K562 (cell line): Measurements from ENCODE around the gene WDR93. TPM values are rescaled to one million over a fixed set of nuclear protein-coding genes. Genes with fewer than 3 reads are reported as not detected.

Experiments used
- CEBPG ChIP-seq, 3 experiments: fragments of 200-800 bp in 1 of 3; sonication (Bioruptor generic) in 1 of 3; sonication (generic) in 1 of 3; formaldehyde crosslinking in 1 of 3; IDR thresholded peaks in 2 of 3; conservative IDR thresholded peaks in 1 of 3; 2 replicates each; pipeline versions ENCODE4 v1.6.1 to v1.8.0; 2016 to 2022; ENCODE audit warnings: missing compliant biosample characterization in 2 of 3, missing genetic modification characterization in 2 of 3, mild to moderate bottlenecking in 1 of 3, missing genetic modification reagents in 1 of 3
- COPS2 ChIP-seq: fragments of 450-650 bp; conservative IDR thresholded peaks from 2 replicates; pipeline ENCODE4 v1.6.1; 2016; ENCODE audit warnings: mild to moderate bottlenecking, moderate library complexity
- DIDO1 ChIP-seq: fragments of 450-650 bp; IDR thresholded peaks from 2 replicates; pipeline ENCODE4 v1.6.1; 2016; ENCODE audit warnings: low read depth, missing biosample characterization, missing genetic modification characterization
- ERF ChIP-seq: fragments of 450-650 bp; formaldehyde crosslinking; IDR thresholded peaks from 2 replicates; pipeline ENCODE4 v1.4.0; 2020; ENCODE audit warnings: mild to moderate bottlenecking, mixed read lengths
- HMGN3 ChIP-seq: IDR thresholded peaks from 2 replicates; pipeline ENCODE4 v1.6.1; 2011; ENCODE audit warnings: borderline replicate concordance, low read depth, mild to moderate bottlenecking, mixed read lengths, low read length; ENCODE audit not compliant: insufficient read length; ENCODE audit errors: extremely low read depth
- MAFF ChIP-seq: IDR thresholded peaks from 2 replicates; pipeline ENCODE4 v1.6.1; 2012; ENCODE audit warnings: low read length, improper control_type of control experiment
- MIER1 ChIP-seq: fragments of 450-650 bp; IDR thresholded peaks from 2 replicates; pipeline ENCODE4 v1.6.1; 2016; ENCODE audit warnings: antibody characterized with exemption, mild to moderate bottlenecking, low read depth
- NEUROD1 ChIP-seq: fragments of 150-350 bp; IDR thresholded peaks from 2 replicates; pipeline ENCODE4 v1.6.1; 2014; ENCODE audit warnings: borderline replicate concordance, low read length, low read depth; ENCODE audit not compliant: partially characterized antibody
- NFE2L1 ChIP-seq: fragments of 450-650 bp; IDR thresholded peaks from 2 replicates; pipeline ENCODE4 v1.6.1; 2016; ENCODE audit warnings: missing genetic modification characterization, low read depth, mild to moderate bottlenecking, missing compliant biosample characterization, moderate library complexity, borderline replicate concordance
- NR2C2 ChIP-seq, 2 experiments: fragments of 200-800 bp in 1 of 2; sonication (Bioruptor generic) in 1 of 2; sonication (generic) in 1 of 2; formaldehyde crosslinking in 1 of 2; IDR thresholded peaks; 2 replicates each; pipeline versions ENCODE4 v1.6.1 to v1.8.0; 2016 to 2022; ENCODE audit warnings: mild to moderate bottlenecking in 1 of 2, missing compliant biosample characterization in 1 of 2, missing genetic modification characterization in 1 of 2, missing genetic modification reagents in 1 of 2
- TEAD1 ChIP-seq, 2 experiments: fragments of 450-650 bp in 1 of 2; sonication (generic) in 1 of 2; formaldehyde crosslinking; IDR thresholded peaks; 2 replicates each; pipeline versions ENCODE4 v1.4.0 to v1.8.0; 2020 to 2022; ENCODE audit warnings: mild to moderate bottlenecking in 2 of 2, missing genetic modification reagents in 1 of 2
- TEAD2 ChIP-seq: fragments of 450-650 bp; IDR thresholded peaks from 2 replicates; pipeline ENCODE4 v1.6.1; 2016; ENCODE audit warnings: missing genetic modification characterization, control low read depth, missing compliant biosample characterization
- ZKSCAN8 ChIP-seq: fragments of 200-800 bp; sonication (Bioruptor generic); IDR thresholded peaks from 2 replicates; pipeline ENCODE4 v1.6.1; 2016; ENCODE audit warnings: missing genetic modification characterization, missing compliant biosample characterization
- ZNF217 ChIP-seq: sonication (generic); formaldehyde crosslinking; IDR thresholded peaks from 2 replicates; pipeline ENCODE4 v1.8.0; 2022; ENCODE audit warnings: mild to moderate bottlenecking, missing genetic modification reagents
- ZNF695 ChIP-seq: fragments of 450-650 bp; formaldehyde crosslinking; IDR thresholded peaks from 2 replicates; pipeline ENCODE4 v1.4.0; 2020; ENCODE audit warnings: mild to moderate bottlenecking, moderate library complexity
- polyA plus RNA-seq, 8 experiments: library from polyadenylated mRNA; depleted of rRNA in 4 of 8; stranded (reverse) in 5 of 8; unstranded in 3 of 8; fragments of >200 nt; fragmentation: Nextera tagmentation in 2 of 8; fragmentation: Illumina TruSeq in 1 of 8; extraction: Ambion mirVana in 2 of 8; extraction: Trizol in 1 of 8; gene quantifications; 2 replicates each; pipeline versions ENCODE4 v1.2.1 to v1.2.3, GENCODE V29; 2011 to 2014; ENCODE audit warnings: inconsistent platforms in 1 of 8, missing spikeins in 1 of 8
- total RNA-seq, 7 experiments: library from RNA; depleted of rRNA in 6 of 7; stranded (reverse); fragments of >200 nt in 6 of 7; fragmentation: Illumina TruSeq in 2 of 7; extraction: Trizol in 2 of 7; gene quantifications; 2 replicates each; pipeline versions ENCODE4 v1.2.1 to v1.2.3, GENCODE V29; 2011 to 2021; ENCODE audit warnings: low replicate concordance in 1 of 7
- TF ChIP-seq, protein P1 (sequence below): IDR thresholded peaks from 3 replicates; pipeline ENCODE4 v1.6.1; 2011; ENCODE audit warnings: borderline replicate concordance, mild to moderate bottlenecking, moderate library complexity; ENCODE audit not compliant: insufficient read length; ENCODE audit errors: extremely low read depth
- TF ChIP-seq, protein P2 (sequence below): sonication (generic); formaldehyde crosslinking; IDR thresholded peaks from 2 replicates; pipeline ENCODE4 v1.8.0; 2022; ENCODE audit warnings: mild to moderate bottlenecking, missing genetic modification reagents
- TF ChIP-seq, protein P3 (sequence below): fragments of 450-650 bp; IDR thresholded peaks from 2 replicates; pipeline ENCODE4 v1.6.1; 2016
- TF ChIP-seq, protein P4 (sequence below): fragments of 200-800 bp; sonication (Bioruptor generic); IDR thresholded peaks from 2 replicates; pipeline ENCODE4 v1.6.1; 2017; ENCODE audit warnings: missing genetic modification characterization, missing compliant biosample characterization

Gene WDR93
- total and polyA plus RNA-seq, 9 of the 15 experiments (the other 6 are each of a cell fraction or from before 2014, with no cell fraction given), result not detected

DNA sequence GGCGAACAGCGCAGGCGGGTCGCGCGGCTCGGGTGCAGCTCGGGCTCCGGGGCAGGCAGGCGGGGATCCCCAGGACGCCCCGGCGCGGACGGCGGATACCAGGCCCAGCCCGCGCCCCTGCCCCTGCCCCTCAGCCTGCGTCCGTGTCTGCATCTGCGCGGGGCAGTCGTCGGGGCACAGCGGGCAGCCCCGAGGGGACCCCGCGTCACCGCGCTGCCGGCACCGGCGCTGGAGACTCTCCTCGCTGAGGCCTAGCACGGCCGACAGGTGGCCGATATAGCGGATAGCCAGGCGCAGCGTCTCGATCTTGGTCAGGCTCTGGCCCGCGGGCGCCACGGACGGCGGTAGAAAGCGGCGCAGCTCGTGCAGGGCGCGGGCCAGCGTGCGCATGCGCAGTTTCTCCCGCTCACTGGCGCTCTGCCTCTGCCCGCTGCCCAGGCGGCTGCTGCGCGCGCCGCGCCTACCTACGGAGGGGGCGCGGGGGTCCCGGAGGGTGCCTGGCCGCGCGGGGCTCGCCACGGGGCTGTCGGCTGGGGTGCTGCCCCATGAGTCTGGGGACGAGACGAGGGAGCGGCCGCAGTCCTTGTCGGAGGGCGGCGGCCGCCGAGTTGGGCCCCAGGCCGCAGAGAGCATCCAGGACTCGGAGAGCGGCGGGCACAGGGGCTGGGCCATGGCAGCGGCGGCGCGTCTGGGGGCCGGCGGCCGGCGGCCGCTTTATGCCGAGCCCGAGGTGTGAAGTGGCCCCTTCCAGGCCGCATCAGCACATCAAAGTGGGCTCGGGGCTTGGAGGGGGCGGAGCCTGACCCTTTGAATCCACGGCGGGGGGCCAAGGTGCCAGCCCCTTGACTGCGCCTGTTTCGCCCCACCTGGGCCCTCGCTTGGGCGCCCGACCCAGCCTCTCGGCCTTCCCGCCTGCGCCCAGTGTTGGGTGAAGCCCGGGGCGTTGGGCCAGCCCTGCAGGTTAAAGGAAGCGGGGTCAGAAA lies 60.2 kb downstream of the WDR93 start, which contains the start of gene MESP1 (continued):
- TF ChIP-seq TEAD2 (tag) (no peak), NR2C2 (CRISPR knock-in tag; IDR thresholded peaks at IDR 0.05) (no peak), NR2C2 (tag; IDR thresholded peaks at IDR 0.05) (no peak), MAFF (no peak), ZNF217 (CRISPR knock-in tag) (no peak), NEUROD1 (no peak), NFE2L1 (tag) (no peak), COPS2 (no peak), HMGN3 (peak; percentile 64), ZNF695 (no peak), MIER1 (no peak), ERF (CRISPR knock-in tag) (no peak), DIDO1 (tag) (no peak), CEBPG (CRISPR knock-in tag; IDR thresholded peaks at IDR 0.05) (no peak), CEBPG (tag; conservative IDR thresholded peaks at IDR 0.05 in 1 of 2, IDR thresholded peaks at IDR 0.05 in 1 of 2) (no peak), ZKSCAN8 (CRISPR knock-in tag) (no peak), TEAD1 (CRISPR knock-in tag; IDR thresholded peaks at IDR 0.05) (peak in 1 of 2 experiments; percentile 55; a peak in 1 of 4 replicates)
- TF ChIP-seq, protein P1, sequence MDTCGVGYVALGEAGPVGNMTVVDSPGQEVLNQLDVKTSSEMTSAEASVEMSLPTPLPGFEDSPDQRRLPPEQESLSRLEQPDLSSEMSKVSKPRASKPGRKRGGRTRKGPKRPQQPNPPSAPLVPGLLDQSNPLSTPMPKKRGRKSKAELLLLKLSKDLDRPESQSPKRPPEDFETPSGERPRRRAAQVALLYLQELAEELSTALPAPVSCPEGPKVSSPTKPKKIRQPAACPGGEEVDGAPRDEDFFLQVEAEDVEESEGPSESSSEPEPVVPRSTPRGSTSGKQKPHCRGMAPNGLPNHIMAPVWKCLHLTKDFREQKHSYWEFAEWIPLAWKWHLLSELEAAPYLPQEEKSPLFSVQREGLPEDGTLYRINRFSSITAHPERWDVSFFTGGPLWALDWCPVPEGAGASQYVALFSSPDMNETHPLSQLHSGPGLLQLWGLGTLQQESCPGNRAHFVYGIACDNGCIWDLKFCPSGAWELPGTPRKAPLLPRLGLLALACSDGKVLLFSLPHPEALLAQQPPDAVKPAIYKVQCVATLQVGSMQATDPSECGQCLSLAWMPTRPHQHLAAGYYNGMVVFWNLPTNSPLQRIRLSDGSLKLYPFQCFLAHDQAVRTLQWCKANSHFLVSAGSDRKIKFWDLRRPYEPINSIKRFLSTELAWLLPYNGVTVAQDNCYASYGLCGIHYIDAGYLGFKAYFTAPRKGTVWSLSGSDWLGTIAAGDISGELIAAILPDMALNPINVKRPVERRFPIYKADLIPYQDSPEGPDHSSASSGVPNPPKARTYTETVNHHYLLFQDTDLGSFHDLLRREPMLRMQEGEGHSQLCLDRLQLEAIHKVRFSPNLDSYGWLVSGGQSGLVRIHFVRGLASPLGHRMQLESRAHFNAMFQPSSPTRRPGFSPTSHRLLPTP, result no peak
- TF ChIP-seq, protein P2, sequence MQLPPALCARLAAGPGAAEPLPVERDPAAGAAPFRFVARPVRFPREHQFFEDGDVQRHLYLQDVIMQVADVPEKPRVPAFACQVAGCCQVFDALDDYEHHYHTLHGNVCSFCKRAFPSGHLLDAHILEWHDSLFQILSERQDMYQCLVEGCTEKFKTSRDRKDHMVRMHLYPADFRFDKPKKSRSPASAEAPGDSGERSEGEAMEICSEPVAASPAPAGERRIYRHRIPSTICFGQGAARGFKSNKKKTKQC, result peak; percentile 53
- TF ChIP-seq, protein P3, sequence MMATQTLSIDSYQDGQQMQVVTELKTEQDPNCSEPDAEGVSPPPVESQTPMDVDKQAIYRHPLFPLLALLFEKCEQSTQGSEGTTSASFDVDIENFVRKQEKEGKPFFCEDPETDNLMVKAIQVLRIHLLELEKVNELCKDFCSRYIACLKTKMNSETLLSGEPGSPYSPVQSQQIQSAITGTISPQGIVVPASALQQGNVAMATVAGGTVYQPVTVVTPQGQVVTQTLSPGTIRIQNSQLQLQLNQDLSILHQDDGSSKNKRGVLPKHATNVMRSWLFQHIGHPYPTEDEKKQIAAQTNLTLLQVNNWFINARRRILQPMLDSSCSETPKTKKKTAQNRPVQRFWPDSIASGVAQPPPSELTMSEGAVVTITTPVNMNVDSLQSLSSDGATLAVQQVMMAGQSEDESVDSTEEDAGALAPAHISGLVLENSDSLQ, result no peak; the same call in 1 of the 2 replicates
- TF ChIP-seq, protein P4, sequence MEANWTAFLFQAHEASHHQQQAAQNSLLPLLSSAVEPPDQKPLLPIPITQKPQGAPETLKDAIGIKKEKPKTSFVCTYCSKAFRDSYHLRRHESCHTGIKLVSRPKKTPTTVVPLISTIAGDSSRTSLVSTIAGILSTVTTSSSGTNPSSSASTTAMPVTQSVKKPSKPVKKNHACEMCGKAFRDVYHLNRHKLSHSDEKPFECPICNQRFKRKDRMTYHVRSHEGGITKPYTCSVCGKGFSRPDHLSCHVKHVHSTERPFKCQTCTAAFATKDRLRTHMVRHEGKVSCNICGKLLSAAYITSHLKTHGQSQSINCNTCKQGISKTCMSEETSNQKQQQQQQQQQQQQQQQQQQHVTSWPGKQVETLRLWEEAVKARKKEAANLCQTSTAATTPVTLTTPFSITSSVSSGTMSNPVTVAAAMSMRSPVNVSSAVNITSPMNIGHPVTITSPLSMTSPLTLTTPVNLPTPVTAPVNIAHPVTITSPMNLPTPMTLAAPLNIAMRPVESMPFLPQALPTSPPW (CRISPR knock-in tag), result no peak; the same call in 1 of the 2 replicates
